ENCODE results near the gene SDHC.

Gene SDHC

DNA sequence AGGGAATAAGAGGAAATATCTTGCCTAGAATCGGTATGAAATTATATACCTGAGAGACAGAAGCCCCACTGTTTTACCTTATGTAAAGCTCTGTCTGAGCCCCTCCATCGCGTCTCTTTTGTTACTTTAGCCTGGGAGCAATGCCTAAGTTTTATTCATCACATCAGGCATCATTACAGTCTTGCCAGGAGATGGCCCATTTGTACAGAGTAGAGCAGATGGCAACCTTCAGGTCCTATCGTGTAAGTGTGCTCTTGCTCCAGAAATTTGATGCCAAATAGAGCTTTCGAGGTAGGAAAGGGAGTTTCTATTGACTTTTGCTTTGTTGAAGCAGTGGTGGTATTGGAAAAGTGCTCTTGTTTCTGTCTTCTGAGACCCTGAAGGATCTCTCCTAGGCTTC is 28.6 kb downstream of the SDHC start:
- H3K36me3 Mint-ChIP-seq (ENCODE audit: low read depth): peaks cover 55% of the 10 kb centered on the region
- H3K4me1 Mint-ChIP-seq (ENCODE audit: low read depth): peaks cover 10% of the 10 kb centered on the region
- no peaks in the 10 kb centered on the region for H3K27me3 Mint-ChIP-seq
- H3K9me3 Mint-ChIP-seq: no peaks in the 10 kb centered on the region
- no peak overlapping the region for H3K27ac Mint-ChIP-seq
- no peak overlapping the region for H3K4me3 Mint-ChIP-seq

GRCh38 chr1:161350671-161351070 is 36.5 kb downstream of the SDHC start:
- Mint-ChIP-seq H3K4me3 (no peak overlapping the region), H3K9me3 (no peaks in the 10 kb centered on the region), H3K36me3 (ENCODE audit: low read depth) (peaks cover 18% of the 10 kb centered on the region), H3K27ac (no peak overlapping the region), H3K27me3 (no peaks in the 10 kb centered on the region), H3K4me1 (ENCODE audit: low read depth) (no peaks in the 10 kb centered on the region)

- Mint-ChIP-seq H3K4me3 (no peak overlapping the region), H3K9me3 (no peaks in the 10 kb centered on the region), H3K27ac (no peak overlapping the region), H3K27me3 (no peaks in the 10 kb centered on the region), H3K36me3 (ENCODE audit: low read depth) (peaks cover 19% of the 10 kb centered on the region), H3K4me1 (ENCODE audit: low read depth) (no peaks in the 10 kb centered on the region)
These were observed 37.3 kb downstream of the SDHC start for GRCh38 chr1:161351482-161351881.

DNA sequence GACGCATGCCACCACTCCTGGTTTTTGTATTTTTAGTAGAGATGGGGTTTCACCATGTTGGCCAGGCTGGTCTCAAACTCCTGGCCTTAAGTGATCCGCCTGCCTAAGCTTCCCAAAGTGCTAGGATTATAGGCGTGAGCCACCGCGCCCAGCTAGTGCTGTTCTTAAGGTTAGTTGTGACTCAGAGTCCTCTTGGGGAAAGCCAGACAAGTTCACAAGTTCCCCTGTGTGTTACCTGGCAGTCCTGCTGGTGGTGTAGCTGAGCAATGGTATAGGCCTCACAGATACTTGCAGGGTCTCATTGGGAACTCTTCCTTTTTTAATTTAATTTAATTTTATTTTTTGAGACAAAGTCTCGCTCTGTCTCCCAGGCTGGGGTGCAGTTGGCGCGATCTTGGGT is 42.9 kb downstream of the SDHC start:
- H3K27ac Mint-ChIP-seq: no peak overlapping the region
- H3K27me3 Mint-ChIP-seq: no peaks in the 10 kb centered on the region
- H3K9me3 Mint-ChIP-seq: no peaks in the 10 kb centered on the region
- H3K36me3 Mint-ChIP-seq (ENCODE audit: low read depth): peaks cover 35% of the 10 kb centered on the region
- no peak overlapping the region for H3K4me3 Mint-ChIP-seq
- peaks cover 9% of the 10 kb centered on the region for H3K4me1 Mint-ChIP-seq (ENCODE audit: low read depth)

GRCh38 chr1:161359291-161359690 is 45.1 kb downstream of the SDHC start:
- Mint-ChIP-seq H3K36me3 (ENCODE audit: low read depth) (peaks cover 46% of the 10 kb centered on the region), H3K4me1 (ENCODE audit: low read depth) (peaks cover 24% of the 10 kb centered on the region), H3K27me3 (no peaks in the 10 kb centered on the region), H3K9me3 (no peaks in the 10 kb centered on the region), H3K27ac (no peak overlapping the region), H3K4me3 (no peak overlapping the region)

- Mint-ChIP-seq H3K36me3 (ENCODE audit: low read depth) (peaks cover 61% of the 10 kb centered on the region), H3K27me3 (no peaks in the 10 kb centered on the region), H3K27ac (peak overlapping the region; percentile 53), H3K4me3 (no peak overlapping the region), H3K9me3 (no peaks in the 10 kb centered on the region), H3K4me1 (ENCODE audit: low read depth) (peaks cover 36% of the 10 kb centered on the region)
These were observed 50.2 kb downstream of the SDHC start for GRCh38 chr1:161364332-161364731.

DNA sequence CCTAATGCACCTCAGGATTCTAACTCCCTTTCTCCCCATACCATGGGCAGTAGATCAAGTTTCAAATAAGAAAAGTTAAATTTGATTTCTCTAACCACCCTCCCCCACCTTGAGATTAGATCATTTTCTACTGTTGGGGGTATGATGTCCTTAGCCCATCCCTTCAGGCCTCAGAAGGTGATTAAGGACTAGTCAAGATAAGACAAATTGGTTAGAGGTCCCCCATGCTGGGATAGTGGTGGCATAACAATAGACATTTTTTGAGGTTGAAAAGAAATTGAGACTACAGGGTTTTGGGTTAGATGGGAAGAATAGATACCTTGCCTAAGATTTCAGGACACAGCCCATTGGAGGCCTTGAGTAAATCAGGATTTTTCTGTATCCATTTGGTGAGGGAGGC is 51.0 kb downstream of the SDHC start:
- no peak overlapping the region for H3K4me3 Mint-ChIP-seq
- peak overlapping the region; percentile 53 for H3K27ac Mint-ChIP-seq
- H3K27me3 Mint-ChIP-seq: no peaks in the 10 kb centered on the region
- H3K36me3 Mint-ChIP-seq (ENCODE audit: low read depth): peaks cover 52% of the 10 kb centered on the region
- H3K4me1 Mint-ChIP-seq (ENCODE audit: low read depth): peaks cover 34% of the 10 kb centered on the region
- no peaks in the 10 kb centered on the region for H3K9me3 Mint-ChIP-seq

- Mint-ChIP-seq H3K4me3 (no peak within 1 kb of the TSS), H3K27ac (peak within 1 kb of the TSS; percentile 71), H3K4me1 (ENCODE audit: low read depth) (peaks cover 29% of the 10 kb centered on the region), H3K9me3 (no peaks in the 10 kb centered on the region), H3K36me3 (ENCODE audit: low read depth) (peaks cover 48% of the 10 kb centered on the region), H3K27me3 (no peaks in the 10 kb centered on the region)
These were observed 53.7 kb downstream of the SDHC start, which contains the start of gene CFAP126 for GRCh38 chr1:161367684-161368400. Gene CFAP126 (minus strand): TSS chr1:161367876. CDS start chr1:161367868, 8 bp downstream.

DNA sequence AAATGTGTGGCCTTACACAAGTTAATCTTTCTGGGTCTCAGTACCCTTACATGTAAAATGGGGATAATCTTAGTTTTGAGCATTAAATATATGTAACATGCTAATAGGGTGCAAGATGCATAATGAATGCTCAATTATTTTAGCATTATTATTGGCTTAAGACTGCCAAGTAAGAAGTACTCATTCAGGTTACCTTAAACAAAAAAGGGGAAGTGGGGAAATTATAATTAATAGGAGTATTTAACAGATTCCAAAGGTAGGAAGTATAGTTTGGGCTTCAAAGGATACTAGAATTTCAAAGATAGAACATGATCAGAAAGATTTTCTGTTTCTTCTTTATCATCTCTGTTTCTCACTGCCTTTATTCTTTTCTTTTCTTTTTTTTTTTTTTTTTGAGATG is 59.3 kb downstream of the SDHC start:
- H3K27me3 Mint-ChIP-seq: no peaks in the 10 kb centered on the region
- H3K4me1 Mint-ChIP-seq (ENCODE audit: low read depth): no peaks in the 10 kb centered on the region
- no peak overlapping the region for H3K4me3 Mint-ChIP-seq
- H3K9me3 Mint-ChIP-seq: no peaks in the 10 kb centered on the region
- H3K36me3 Mint-ChIP-seq (ENCODE audit: low read depth): peaks cover 1% of the 10 kb centered on the region
- no peak overlapping the region for H3K27ac Mint-ChIP-seq

DNA sequence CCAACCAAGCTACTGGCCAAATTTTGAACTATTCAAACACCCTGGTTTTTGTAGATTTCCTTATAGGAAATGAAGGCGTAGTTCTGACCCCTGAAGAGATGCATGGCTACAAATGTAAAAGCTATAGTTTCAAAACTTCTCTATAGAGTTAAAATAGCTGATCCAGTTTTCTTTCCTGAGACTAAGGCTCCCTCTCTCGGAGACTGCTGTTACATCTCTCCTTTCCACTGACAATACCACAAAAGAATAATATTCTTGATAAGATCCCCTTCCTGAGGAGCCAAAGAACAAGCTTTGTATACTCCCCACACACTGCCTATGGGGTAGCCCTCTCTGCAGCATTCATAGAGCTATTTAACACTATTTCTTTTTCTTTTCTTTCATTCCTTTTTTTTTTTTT is 60.2 kb downstream of the SDHC start:
- Mint-ChIP-seq H3K27ac (no peak overlapping the region), H3K4me1 (ENCODE audit: low read depth) (peaks cover 4% of the 10 kb centered on the region), H3K27me3 (no peaks in the 10 kb centered on the region), H3K9me3 (no peaks in the 10 kb centered on the region), H3K36me3 (ENCODE audit: low read depth) (no peaks in the 10 kb centered on the region), H3K4me3 (no peak overlapping the region)

DNA sequence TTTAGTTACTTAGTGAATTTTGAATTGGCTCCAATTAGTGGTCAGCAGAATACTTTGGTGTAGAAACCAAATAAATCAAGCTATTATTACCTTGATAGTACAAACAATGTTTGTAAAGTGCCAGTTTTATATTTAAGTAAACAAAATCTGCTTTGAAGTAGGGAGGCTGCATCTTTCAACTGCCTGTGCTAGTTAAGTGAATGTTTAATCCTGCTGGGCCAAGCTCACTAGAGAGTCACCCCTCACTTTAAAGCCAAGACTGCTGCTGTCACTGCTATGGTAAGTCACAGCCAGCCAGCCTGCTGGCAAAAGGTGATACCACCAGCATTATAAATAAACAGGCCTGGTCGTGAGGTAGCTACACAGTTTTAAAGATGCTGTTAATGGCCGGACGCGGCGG is 63.8 kb downstream of the SDHC start:
- H3K9me3 Mint-ChIP-seq: no peaks in the 10 kb centered on the region
- H3K27ac Mint-ChIP-seq: no peak overlapping the region
- no peaks in the 10 kb centered on the region for H3K27me3 Mint-ChIP-seq
- H3K4me3 Mint-ChIP-seq: no peak overlapping the region
- no peaks in the 10 kb centered on the region for H3K36me3 Mint-ChIP-seq (ENCODE audit: low read depth)
- H3K4me1 Mint-ChIP-seq (ENCODE audit: low read depth): peaks cover 7% of the 10 kb centered on the region

DNA sequence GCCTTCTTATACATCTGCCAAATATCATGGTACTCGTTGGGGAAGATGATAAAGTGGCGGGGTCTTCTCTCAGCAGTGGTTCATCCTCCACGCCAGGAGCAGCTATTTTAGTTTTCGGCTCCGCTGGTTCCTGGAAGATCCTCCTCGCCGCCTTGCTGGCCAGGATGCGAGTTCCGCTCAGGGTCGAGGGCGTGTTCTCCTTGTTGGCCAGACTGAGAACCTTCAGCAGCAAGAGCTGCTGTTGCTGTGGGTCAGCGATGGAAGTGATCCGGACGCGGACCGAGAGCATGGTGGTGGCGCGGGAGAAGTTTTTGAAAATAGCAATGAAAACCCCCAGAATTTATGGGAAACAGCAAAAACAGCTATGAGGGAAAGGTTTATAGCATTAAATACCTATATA is 64.9 kb downstream of the SDHC start:
- Mint-ChIP-seq H3K4me3 (peak overlapping the region; percentile 80), H3K36me3 (ENCODE audit: low read depth) (no peaks in the 10 kb centered on the region), H3K27ac (peak overlapping the region; percentile 40)

GRCh38 chr1:161381707-161382106 is 67.5 kb downstream of the SDHC start:
- Mint-ChIP-seq H3K4me3 (no peak overlapping the region), H3K27me3 (no peaks in the 10 kb centered on the region), H3K4me1 (ENCODE audit: low read depth) (peaks cover 14% of the 10 kb centered on the region), H3K36me3 (ENCODE audit: low read depth) (no peaks in the 10 kb centered on the region), H3K27ac (no peak overlapping the region), H3K9me3 (no peaks in the 10 kb centered on the region)

More for the DNA sequence above, 64.9 kb downstream of the SDHC start:
- no peaks in the 10 kb centered on the region for H3K27me3 Mint-ChIP-seq
- H3K9me3 Mint-ChIP-seq: no peaks in the 10 kb centered on the region
- peaks cover 7% of the 10 kb centered on the region for H3K4me1 Mint-ChIP-seq (ENCODE audit: low read depth)

DNA sequence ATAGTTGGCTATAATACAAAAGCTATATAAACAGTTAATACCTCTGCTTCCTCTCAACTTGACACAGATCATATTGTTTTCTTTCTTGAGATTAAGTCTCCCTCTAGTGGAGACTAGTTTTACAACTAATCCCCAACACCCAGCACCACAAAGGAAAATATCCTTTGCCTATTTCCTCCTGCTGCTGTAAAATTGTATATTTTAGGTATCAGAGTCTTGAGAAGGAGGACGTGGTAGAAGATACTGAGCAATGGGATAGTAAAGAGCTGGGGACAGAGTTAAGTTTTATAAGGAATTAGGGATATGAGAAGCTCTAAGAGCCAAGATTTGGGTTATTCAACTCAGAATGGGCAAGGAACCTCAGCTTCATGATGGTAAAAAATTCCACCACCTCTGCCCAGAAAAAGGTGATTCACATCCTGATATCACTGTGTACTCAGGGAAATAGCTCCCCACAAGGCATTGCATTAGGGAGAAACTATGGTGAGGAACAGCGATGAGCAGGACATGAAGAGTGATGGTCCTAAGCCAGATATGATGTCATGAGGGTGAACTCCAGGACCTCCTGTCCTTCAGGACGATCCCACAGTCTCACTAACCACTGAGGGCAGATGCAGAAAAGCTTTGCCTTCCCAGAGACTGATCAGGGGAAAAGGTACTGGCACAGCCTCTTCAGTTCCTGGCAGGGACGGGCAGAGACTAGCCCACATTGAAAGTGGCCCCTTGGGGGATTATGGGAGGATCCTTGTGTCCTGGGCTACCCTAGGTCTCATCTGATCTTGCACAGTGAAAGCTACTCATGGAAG is 68.2 kb downstream of the SDHC start:
- no peaks in the 10 kb centered on the region for H3K9me3 Mint-ChIP-seq
- H3K27me3 Mint-ChIP-seq: no peaks in the 10 kb centered on the region
- H3K36me3 Mint-ChIP-seq (ENCODE audit: low read depth): no peaks in the 10 kb centered on the region
- no peak overlapping the region for H3K4me3 Mint-ChIP-seq
- no peak overlapping the region for H3K27ac Mint-ChIP-seq
- H3K4me1 Mint-ChIP-seq (ENCODE audit: low read depth): peaks cover 21% of the 10 kb centered on the region

GRCh38 chr1:161388639-161389038 is 74.5 kb downstream of the SDHC start:
- Mint-ChIP-seq H3K4me1 (ENCODE audit: low read depth) (peaks cover 46% of the 10 kb centered on the region), H3K4me3 (peak overlapping the region; percentile 84), H3K27me3 (no peaks in the 10 kb centered on the region)

More at GRCh38 chr1:161388639-161389038, 74.5 kb downstream of the SDHC start:
- Mint-ChIP-seq H3K9me3 (no peaks in the 10 kb centered on the region), H3K36me3 (ENCODE audit: low read depth) (no peaks in the 10 kb centered on the region), H3K27ac (peak overlapping the region; percentile 81)

Data from stimulated activated naive CD8-positive, alpha-beta T cell treated with anti-CD3 and anti-CD28 coated beads, Interleukin-15, Interleukin-2, amounts not matched to agents 100 ng/mL and 50 ng/mL, for 24 hours (primary cell).